Heart right ventricle (tissue), 16 donors: Measurements from ENCODE around the gene HTT-AS. TPM values are rescaled to one million over a fixed set of nuclear protein-coding genes. Genes with fewer than 3 reads are reported as not detected.
A peak's percentile ranks its signal among the peaks of the same experiment; 100 is the strongest.

Experiments
- ATAC-seq, 8 donors: fragments of 200-7000 bp; cut with Tn5 transposase; one replicate each; pipeline ENCODE4 v1.9.1; 2020; ENCODE audit warnings: mild to moderate bottlenecking in 8 of 8, moderate library complexity in 8 of 8, moderate number of reproducible peaks in 1 of 8
- DNase-seq, 2 donors: peaks; one replicate each; pipeline ENCODE4 v3.0.0-alpha.2; 2020
- H3K27ac ChIP-seq, 10 donors: fragments of 200-600 bp; sonication (generic) in 2 of 10; one replicate each; pipeline versions ENCODE4 v1.5.0 to v1.8.0; 2020 to 2022; ENCODE audit warnings: mild to moderate bottlenecking in 3 of 10
- H3K27me3 ChIP-seq, 7 donors: fragments of 200-600 bp; one replicate each; pipeline ENCODE4 v1.8.0; 2021 to 2022; ENCODE audit warnings: mild to moderate bottlenecking in 2 of 7
- H3K36me3 ChIP-seq, 9 donors: fragments of 200-600 bp; sonication (generic) in 1 of 9; one replicate each; pipeline versions ENCODE4 v1.5.0 to v1.8.0; 2020 to 2022; ENCODE audit warnings: mild to moderate bottlenecking in 2 of 9
- H3K4me1 ChIP-seq, 9 donors: fragments of 200-600 bp; sonication (generic) in 1 of 9; one replicate each; pipeline versions ENCODE4 v1.5.0 to v1.8.0; 2020 to 2022; ENCODE audit warnings: mild to moderate bottlenecking in 4 of 9
- H3K4me3 ChIP-seq, 10 donors: fragments of 200-600 bp; sonication (generic) in 2 of 10; one replicate each; pipeline versions ENCODE4 v1.5.0 to v1.8.0; 2020 to 2022; ENCODE audit warnings: mild to moderate bottlenecking in 7 of 10, moderate library complexity in 2 of 10
- H3K9me3 ChIP-seq, 11 donors: fragments of 200-600 bp in 10 of 11; sonication (generic) in 2 of 11; one replicate each; pipeline versions ENCODE4 v1.5.0 to v1.8.0; 2013 to 2022; ENCODE audit warnings: mild to moderate bottlenecking in 2 of 11, control low read depth in 1 of 11, moderate library complexity in 1 of 11
- CTCF ChIP-seq, 9 donors: fragments of 200-600 bp; sonication (generic) in 2 of 9; IDR thresholded peaks; one replicate each; pipeline versions ENCODE4 v1.5.0 to v1.8.0; 2021 to 2022; ENCODE audit warnings: antibody characterized with exemption in 9 of 9, mild to moderate bottlenecking in 5 of 9, moderate library complexity in 1 of 9
- WGBS, 2 donors: extraction: QIAGEN DNeasy Blood & Tissue Kit; methylation state at CpG; one replicate each; pipeline ENCODE4 v1.1.7; 2013; ENCODE audit warnings: inconsistent platforms in 1 of 2; 5-methylcytosine and 5-hydroxymethylcytosine counted together
- intact Hi-C, 10 donors: fragments of 100-400 bp; cut with DNase I; formaldehyde crosslinking; loops; one replicate each; pipeline versions ENCODE4 v1.11.1 to v1.14.2; 2022
- polyA plus RNA-seq, 2 donors: library from polyadenylated mRNA; stranded (reverse); fragments of 200-250 nt; gene quantifications; one replicate each; pipeline ENCODE4 v1.2.3, GENCODE V29; 2013
- total RNA-seq, 10 donors: library from RNA; stranded (reverse); fragmentation: NEBNext Ultra II Directional in 3 of 10; extraction: Animal tissue kit (Norgen Biotek cat#: 25700) in 3 of 10; gene quantifications; one replicate each; pipeline versions ENCODE4 v1.2.1 to v1.2.4, GENCODE V29; 2021 to 2023
- donor health status: Arrhythmogenic right ventricular cardiomyopathy.
- donor health status: ischemic (EF 13 %, LVEDD 7.1; RV severe dilation, severe dysfunction).
- donor health status: healthy with polysubstance abuse.
- donor health status: DM: no; HTN: yes; CAD: no.
- donor health status: DM: no; HTN: no; CAD: no.
- donor health status: ischemic (EF 25% LVEDD 6.9; RV normal size, moderate dysfunction).
- donor health status: ischemic (EF 25% LVEDD 5.7; RV mildly dilated, moderate dysfunction).
- donor health status: healthy.
- donor health status: DM: yes; HTN: yes; CAD: no.
- donor health status: Ischemic cardiomyopathy.
- donor health status: ischemic (EF 35%, LVEDD 5.7; RV mildly dilated, moderate dysfunction).
- donor health status: nonischemic (EF 11% LVEDD 7.7; RV severe dilation, severe dysfunction).
- donor health status: DM: yes; HTN: yes; CAD: no.
- donor health status: PGD.
- donor health status: ischemic (EF 29% LVEDD 5.4; RV normal size, mild dysfunction).
- donor health status: nonischemic (EF 23%, LVEDD 6.1; RV moderate dilation, normal function).

The HTT-AS gene
- total and polyA plus RNA-seq, 12 donors = not detected

GRCh38 chr4:3041192-3042142, 32.9 kb downstream of the HTT-AS start:
- TF ChIP-seq CTCF (IDR thresholded peaks at IDR 0.05) = no peak
- DNase-seq = peak; percentile 37 to 65
- intact Hi-C loops = loop anchor here in 2 of 10 donors (10.0 kb wide), 2 partner anchors 277 to 287 kb away; partner anchors contain the start of gene TNIP2 (in 1 of the 2)
- WGBS, 2 donors = 35 to 42% methylated on average over 57 of the region's 57 CpGs
- H3K36me3 ChIP-seq = no peaks in the 10 kb centered on the region
- no peaks in the 10 kb centered on the region for H3K9me3 ChIP-seq
- H3K4me3 ChIP-seq = peak overlapping the region; percentile 8 to 74 (median 57)
- peak overlapping the region; percentile 43 to 88 (median 78) for H3K27ac ChIP-seq
- no peaks in the 10 kb centered on the region for H3K27me3 ChIP-seq
- ATAC-seq = peak; percentile 45 to 74 (median 68)
- peaks cover 0 to 69% (median 37%) of the 10 kb centered on the region in 9 donors for H3K4me1 ChIP-seq

DNA sequence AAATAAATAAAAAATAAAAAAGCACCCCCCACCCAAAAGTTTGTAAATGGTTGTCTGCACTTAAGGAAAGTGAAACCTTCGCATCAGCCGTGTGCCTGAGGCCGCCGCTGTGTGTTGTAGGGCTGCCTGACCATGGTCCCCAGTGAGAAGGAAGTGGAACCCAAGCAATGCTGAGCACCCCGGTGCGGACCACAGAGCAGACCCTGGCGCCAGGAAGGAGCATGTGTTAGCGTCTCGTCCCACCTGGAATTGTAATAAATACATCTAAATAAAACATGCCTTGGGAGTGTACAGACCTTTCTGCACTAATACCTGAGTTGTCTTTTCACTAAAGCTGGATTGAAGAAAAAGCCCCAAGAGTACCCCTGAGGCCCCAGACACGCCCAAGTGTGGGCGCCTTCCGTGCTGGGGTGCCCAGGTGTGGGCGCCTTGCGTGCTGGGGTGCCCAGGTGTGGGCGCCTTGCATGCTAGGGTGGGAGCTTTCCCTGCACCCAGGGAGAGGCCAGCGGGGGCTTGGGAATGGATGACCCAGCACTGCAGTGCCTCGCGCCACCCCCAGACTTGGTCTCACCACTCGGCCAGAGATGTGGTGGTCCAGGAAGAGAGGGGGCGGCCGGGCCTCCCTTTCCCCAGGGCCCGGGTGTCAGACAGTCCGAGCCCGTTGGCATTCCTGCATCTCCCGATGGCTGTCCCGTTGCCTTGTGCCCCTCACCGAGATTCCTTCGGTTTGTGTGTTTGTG, 33.7 kb downstream of the HTT-AS start:
- Histone ChIP-seq H3K27me3 (no peaks in the 10 kb centered on the region), H3K27ac (peak overlapping the region in 7 of 10 donors; percentile 60 to 88 (median 80)), H3K9me3 (no peaks in the 10 kb centered on the region), H3K36me3 (no peaks in the 10 kb centered on the region), H3K4me1 (peaks cover 0 to 61% (median 37%) of the 10 kb centered on the region in 9 donors), H3K4me3 (peak overlapping the region in 9 of 10 donors; percentile 51 to 74 (median 57))
- ATAC-seq (peak in 1 of 8 donors; percentile 4), DNase-seq (no peak)
- TF ChIP-seq CTCF (IDR thresholded peaks at IDR 0.05) = no peak
- intact Hi-C loops = loop anchor here in 2 of 10 donors (10.0 kb wide), 2 partner anchors 276 to 286 kb away; partner anchors contain the start of gene TNIP2 (in 1 of the 2)
- 85 to 88% methylated on average over 28 of the region's 28 CpGs for WGBS, 2 donors

GRCh38 chr4:3039706-3040366, 34.5 kb downstream of the HTT-AS start:
- TF ChIP-seq CTCF (IDR thresholded peaks at IDR 0.05) = no peak
- intact Hi-C loops = loop anchor here in 3 of 10 donors (5.0 to 10.0 kb wide), 4 partner anchors 73 to 285 kb away; partner anchors contain the start of genes TNIP2 (in 2 of the 3), GRK4 (in 1 of the 3) and NOP14 (in 1 of the 3)
- Histone ChIP-seq H3K27me3 (no peaks in the 10 kb centered on the region), H3K4me3 (no peak overlapping the region), H3K27ac (no peak overlapping the region), H3K9me3 (no peaks in the 10 kb centered on the region), H3K4me1 (peaks cover 0 to 53% (median 37%) of the 10 kb centered on the region in 9 donors), H3K36me3 (no peaks in the 10 kb centered on the region)
- DNase-seq (no peak), ATAC-seq (no peak)
- 89% methylated on average over 8 of the region's 8 CpGs for WGBS, 2 donors
